ENCODE results near the gene RBFOX2. TPM values are rescaled to one million over a fixed set of nuclear protein-coding genes. Genes with fewer than 3 reads are reported as not detected.

The RBFOX2 gene
- total and polyA plus RNA-seq, 2 of the 8 experiments (the other 6 are each of a cell fraction or from before 2014, with no cell fraction given), result 121 to 122 TPM

DNA sequence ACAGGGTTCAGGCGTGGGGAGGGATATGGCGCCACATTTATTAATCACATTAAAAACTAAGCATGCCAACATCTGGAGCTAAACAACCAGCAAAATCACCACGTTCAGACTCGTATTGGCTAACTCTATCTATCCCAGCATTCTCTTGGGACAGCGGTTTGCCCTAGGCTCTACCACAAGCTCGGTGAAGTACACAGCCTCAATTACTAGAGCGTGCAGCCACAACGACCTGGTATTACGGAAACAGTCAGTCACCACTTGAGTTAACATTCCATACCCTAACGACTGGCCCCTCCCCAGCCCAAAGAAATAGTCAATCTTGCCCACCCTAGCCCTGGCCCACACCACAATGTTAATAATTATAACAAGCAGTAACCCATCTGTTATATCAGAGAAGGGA is 278.8 kb downstream of the RBFOX2 start:
- Histone ChIP-seq H3K23ac (ENCODE audit: insufficient read length) (no peak overlapping the region), H3K79me1 (ENCODE audit: low read depth, low read length) (no peaks in the 10 kb centered on the region), H4K8ac (ENCODE audit: extremely low read depth, insufficient read depth, low read length) (no peak overlapping the region), H3K4me2 (ENCODE audit: insufficient read depth in 1 of 2, low read depth in 2 of 2, low read length in 2 of 2) (no peak overlapping the region), H4K5ac (ENCODE audit: insufficient read length, low read depth, low read length) (peak overlapping the region; percentile 51), H2AFZ (ENCODE audit: low read length) (no peak overlapping the region), H3K4ac (replicated peaks; ENCODE audit: insufficient read length, low read depth, low read length) (no peak overlapping the region), H3K14ac (ENCODE audit: insufficient read length) (no peak overlapping the region), H2BK15ac (ENCODE audit: low read length) (no peak overlapping the region), H2BK120ac (replicated peaks; ENCODE audit: low read depth, low read length) (no peak overlapping the region), H3K36me3 (ENCODE audit: control insufficient read depth in 2 of 4, insufficient read depth in 4 of 4, low read length in 3 of 4) (peaks cover 0 to 21% (median 3%) of the 10 kb centered on the region in 4 experiments; a peak in 3 of 8 replicates), H3K4me3 (ENCODE audit: extremely low read depth in 1 of 4, insufficient read depth in 2 of 4, low read depth in 3 of 4, low read length in 4 of 4) (no peak overlapping the region), H2BK12ac (ENCODE audit: low read depth, low read length) (no peak overlapping the region), H3K18ac (ENCODE audit: extremely low read depth, low read length) (no peak overlapping the region; the same call in 1 of the 2 replicates), H3K27ac (ENCODE audit: low read depth, low read length) (no peak overlapping the region), H3K9ac (replicated peaks in 1 of 4; ENCODE audit: extremely low read depth in 1 of 4, low read depth in 3 of 4, low read length in 3 of 4) (no peak overlapping the region), H2BK5ac (ENCODE audit: low read depth, low read length) (0 out of 2 replicates have a peak overlapping the region, but pooled peaks have one; percentile 71), H2AK5ac (ENCODE audit: low read depth, low read length) (no peak overlapping the region), H4K20me1 (replicated peaks in 1 of 2; ENCODE audit: control insufficient read depth in 1 of 2, insufficient read depth in 2 of 2, low read length in 2 of 2) (no peaks in the 10 kb centered on the region), H3K4me1 (replicated peaks in 1 of 4; ENCODE audit: control insufficient read depth in 3 of 4, insufficient read depth in 4 of 4, low read length in 3 of 4) (peaks cover 2 to 23% (median 17%) of the 10 kb centered on the region in 4 experiments; a peak in 5 of 7 replicates), H4K91ac (replicated peaks; ENCODE audit: insufficient read length, low read length) (no peak overlapping the region), H3K9me3 (ENCODE audit: insufficient read depth in 2 of 2, low read depth in 1 of 2, low read length in 1 of 2) (no peaks in the 10 kb centered on the region), H3K27me3 (replicated peaks in 1 of 4; ENCODE audit: control insufficient read depth in 3 of 4, extremely low read depth in 1 of 4, insufficient read depth in 3 of 4, low read length in 3 of 4) (no peaks in the 10 kb centered on the region), H3K23me2 (ENCODE audit: low read depth, low read length) (no peaks in the 10 kb centered on the region), H3K56ac (replicated peaks; ENCODE audit: insufficient read length, low read depth, low read length) (no peak overlapping the region), H3K79me2 (ENCODE audit: control insufficient read depth in 1 of 2, insufficient read depth in 2 of 2, low read length in 2 of 2) (no peaks in the 10 kb centered on the region), H2BK20ac (ENCODE audit: low read length) (no peak overlapping the region)
- DNase-seq (ENCODE audit: low read depth in 1 of 2, low spot score in 2 of 2) (no peak), FAIRE-seq (peak; percentile 45)
- WGBS, 2 experiments (ENCODE audit: extremely low coverage in 1 of 2, insufficient coverage in 1 of 2, insufficient read length in 1 of 2, insufficient replicate concordance in 2 of 2, low coverage in 1 of 2, low lambda C conversion rate in 2 of 2, missing lambda C conversion rate in 1 of 2), result 73% methylated on average over 10 of the region's 10 CpGs; no CpG with 5 or more reads in 1 of the 2 experiments
- CTCF ChIA-PET (ENCODE audit: partially characterized antibody), result interaction anchor here (0.8 to 2.6 kb wide), 11 partner anchors 9 to 778 kb away, joined by 3 to 11 read pairs (median 4); no protein-coding TSS in a partner anchor
- POLR2A ChIA-PET (ENCODE audit: partially characterized antibody), result interaction anchor here (0.8 to 2.0 kb wide), 2 partner anchors 14 to 168 kb away, joined by 3 to 8 read pairs; no protein-coding TSS in a partner anchor
- TF ChIP-seq CHD2 (IDR thresholded peaks at IDR 0.05; ENCODE audit: low read length) (no peak), EGR1 (IDR thresholded peaks at IDR 0.05; ENCODE audit: borderline replicate concordance, low read depth, low read length) (no peak), SP4 (IDR thresholded peaks at IDR 0.05; ENCODE audit: low read length) (no peak), MAFK (IDR thresholded peaks at IDR 0.05; ENCODE audit: low read depth, low read length) (no peak), SAP30 (IDR thresholded peaks at IDR 0.05; ENCODE audit: insufficient read depth, insufficient replicate concordance, low read length) (no peak), BCL11A (IDR thresholded peaks at IDR 0.05; ENCODE audit: low read depth in 2 of 2, low read length in 2 of 2) (no peak), CBX8 (IDR thresholded peaks at IDR 0.05; ENCODE audit: borderline replicate concordance, low read depth, low read length) (no peak), ASH2L (IDR thresholded peaks at IDR 0.05; ENCODE audit: low read length) (no peak), PHF8 (conservative IDR thresholded peaks at IDR 0.05; ENCODE audit: low read depth, low read length) (no peak), CEBPB (IDR thresholded peaks at IDR 0.05; ENCODE audit: low read depth, low read length) (no peak), POU5F1 (IDR thresholded peaks at IDR 0.05; ENCODE audit: low read depth, low read length) (no peak), RXRA (IDR thresholded peaks at IDR 0.05; ENCODE audit: insufficient read depth, low read depth, low read length) (no peak), SUZ12 (IDR thresholded peaks at IDR 0.05; ENCODE audit: low read length) (no peak), BACH1 (IDR thresholded peaks at IDR 0.05; ENCODE audit: low read length) (no peak), RAD21 (IDR thresholded peaks at IDR 0.05 in 1 of 2, conservative IDR thresholded peaks at IDR 0.05 in 1 of 2; ENCODE audit: low read depth in 2 of 2, low read length in 2 of 2) (no peak)

Measured in H1 (cell line).